GM19099 (cell line): Measurements from ENCODE around the gene CLMN.

Experiments
- POLR2A ChIP-seq: IDR thresholded peaks from 3 replicates; pipeline ENCODE4 v1.6.1; 2011; ENCODE audit warnings: low read depth; ENCODE audit not compliant: insufficient read length; ENCODE audit errors: extremely low read depth

CLMN gene

DNA sequence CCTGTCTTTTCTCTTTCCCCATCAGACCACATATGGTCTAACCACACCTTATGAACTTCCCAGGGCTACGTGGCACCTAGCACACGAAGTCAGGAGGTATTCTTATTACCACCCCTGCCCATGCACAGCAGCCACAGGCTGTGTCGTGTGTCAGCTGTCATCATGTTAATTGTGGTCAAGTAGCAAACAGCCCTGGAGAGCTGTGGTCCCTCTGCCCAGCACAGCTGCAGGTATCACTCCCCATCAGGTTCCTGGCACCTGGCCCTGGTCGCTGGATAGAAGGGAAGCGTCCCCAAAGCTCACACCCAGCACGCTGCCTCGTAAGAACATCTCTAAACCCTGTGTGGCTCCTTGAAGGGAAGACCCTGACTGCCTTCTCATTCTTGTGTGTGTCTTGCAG lies 45.4 kb downstream of the CLMN start:
- no peak for TF ChIP-seq POLR2A

DNA sequence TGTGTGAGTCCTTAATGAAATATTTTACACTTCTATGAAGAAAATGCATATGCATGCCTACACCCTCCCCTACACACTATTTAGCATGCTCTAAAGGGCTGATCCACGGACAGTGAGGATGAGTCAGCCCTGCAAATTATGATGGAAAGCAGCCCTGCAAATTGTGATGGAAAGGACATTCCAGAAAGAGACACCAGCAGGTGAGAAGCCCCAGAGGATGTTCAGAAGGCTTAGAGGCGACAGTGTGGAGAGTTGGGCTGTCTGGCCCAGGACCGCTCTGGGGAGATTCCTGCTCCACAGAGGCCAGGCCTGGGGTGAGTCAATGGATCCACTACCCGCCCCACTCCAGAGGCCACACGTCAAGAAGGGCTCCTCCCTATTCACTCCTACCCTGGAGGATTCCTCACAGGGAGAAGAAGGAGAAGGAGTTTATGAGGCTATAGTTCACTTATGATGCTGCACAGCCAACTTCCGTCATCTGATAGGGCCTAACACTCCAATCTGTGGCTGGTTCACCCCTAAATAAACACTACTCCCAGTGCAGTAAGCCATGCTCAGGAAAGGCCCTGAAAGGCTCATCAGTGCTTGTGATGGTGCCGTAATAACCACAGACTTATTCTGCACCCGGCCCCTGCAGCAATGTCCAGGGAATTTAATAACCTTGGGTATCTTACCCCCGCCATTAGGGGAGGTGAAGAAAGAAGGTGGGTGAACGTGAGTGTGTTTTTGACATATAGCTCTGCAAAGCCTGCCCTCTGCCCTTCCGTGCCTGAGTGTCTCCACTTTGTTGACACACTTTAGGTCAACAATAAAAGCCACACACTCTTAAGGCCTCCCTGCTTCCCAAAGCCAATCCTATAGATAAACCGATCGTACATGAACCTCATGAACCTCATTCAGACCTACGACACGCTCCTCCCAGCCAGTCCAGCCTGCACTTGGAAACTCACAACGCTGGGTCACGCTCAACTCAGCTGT lies 46.4 kb downstream of the CLMN start:
- no peak for TF ChIP-seq POLR2A

DNA sequence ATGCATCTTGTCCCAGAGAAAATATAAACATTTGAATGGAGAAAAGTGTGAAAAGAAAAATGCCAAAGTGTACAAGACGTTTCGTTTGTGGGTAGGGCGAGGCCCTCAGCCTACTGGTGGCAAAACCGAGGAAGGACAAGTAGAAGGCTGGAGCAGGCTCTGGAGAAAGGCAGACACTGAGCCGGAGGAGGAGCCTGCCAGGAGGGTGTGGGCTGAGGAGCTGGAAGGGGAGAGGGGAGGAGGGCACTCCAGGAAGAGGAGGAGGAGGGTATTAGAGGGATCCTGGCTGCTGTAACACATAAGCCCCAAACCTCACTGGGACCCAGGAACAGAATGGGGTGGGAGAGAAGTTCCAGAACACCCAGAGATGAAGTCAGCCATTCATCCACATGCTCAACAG lies 47.7 kb downstream of the CLMN start:
- no peak for TF ChIP-seq POLR2A

DNA sequence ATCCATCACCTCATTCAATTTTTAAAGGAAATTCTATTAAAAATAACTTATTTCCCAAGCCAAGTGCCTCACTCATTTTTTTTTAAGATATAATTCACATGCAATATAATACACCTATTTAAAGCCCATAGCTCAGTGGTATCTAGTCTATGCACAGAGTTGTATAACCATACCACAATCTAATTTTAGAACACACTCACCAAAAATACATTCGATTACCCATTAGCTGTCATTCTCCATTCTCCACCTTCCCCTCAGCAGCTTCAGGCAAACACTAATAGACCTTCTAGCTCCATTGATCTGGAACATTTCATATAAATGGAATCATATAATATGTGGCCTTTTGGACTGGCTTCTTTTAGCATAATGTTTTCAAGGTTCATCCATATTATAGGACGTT lies 49.5 kb downstream of the CLMN start:
- no peak for TF ChIP-seq POLR2A

DNA sequence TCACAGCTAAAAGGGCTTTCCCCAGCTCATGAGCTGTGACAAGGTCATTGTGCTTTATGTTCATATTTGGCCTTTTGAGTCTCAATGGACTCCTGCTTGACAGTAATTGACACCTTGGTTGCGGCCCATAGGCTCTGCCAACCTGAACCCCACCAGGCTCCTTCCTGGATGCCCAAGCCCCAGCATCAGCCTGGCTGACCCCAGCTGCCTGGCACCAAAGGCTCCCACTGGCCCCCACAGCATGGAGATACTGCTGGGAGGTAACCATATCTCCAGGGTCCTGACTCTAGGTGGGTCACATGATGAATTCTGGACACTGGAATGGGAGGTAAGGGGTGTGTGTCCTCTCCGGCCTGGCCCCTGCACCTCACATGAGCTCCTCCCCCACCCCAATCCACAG lies 50.2 kb downstream of the CLMN start:
- TF ChIP-seq POLR2A = no peak

DNA sequence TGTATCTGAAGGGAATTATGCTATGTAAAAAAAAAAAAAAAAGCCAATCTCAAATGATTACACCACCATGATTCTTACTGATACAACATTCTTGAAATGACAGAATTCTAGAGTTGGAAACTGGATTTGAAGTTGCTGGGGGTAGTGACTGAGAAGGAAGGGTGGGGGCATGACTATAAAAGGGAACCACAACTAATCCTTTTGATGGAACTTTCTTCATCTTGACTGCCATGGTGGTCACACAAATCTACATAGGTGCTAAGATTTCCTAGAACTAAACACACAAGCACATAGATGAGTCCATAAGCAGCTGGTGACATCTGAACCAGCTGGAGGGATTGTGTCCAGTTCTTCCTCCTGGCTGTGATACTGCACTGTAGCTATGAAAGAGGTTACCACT lies 51.4 kb downstream of the CLMN start:
- TF ChIP-seq POLR2A = no peak

DNA sequence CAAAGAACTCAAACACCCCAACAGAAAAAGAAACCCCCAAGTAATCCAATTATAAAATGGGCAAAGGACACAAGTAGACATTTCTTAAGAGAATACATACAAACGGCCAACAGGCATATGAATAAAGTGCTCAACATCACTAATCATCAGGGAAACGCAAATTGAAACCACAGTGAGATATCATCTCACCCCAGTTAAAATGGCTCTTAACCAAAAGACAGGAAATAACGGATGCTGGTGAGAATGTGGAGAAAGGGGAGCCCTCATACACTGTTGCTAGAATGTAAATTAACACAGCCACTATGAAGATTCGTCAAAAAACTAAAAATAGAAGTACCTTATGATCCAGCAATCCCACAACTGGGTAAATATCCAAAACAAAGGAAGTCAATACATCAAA lies 52.4 kb downstream of the CLMN start:
- TF ChIP-seq POLR2A = no peak

DNA sequence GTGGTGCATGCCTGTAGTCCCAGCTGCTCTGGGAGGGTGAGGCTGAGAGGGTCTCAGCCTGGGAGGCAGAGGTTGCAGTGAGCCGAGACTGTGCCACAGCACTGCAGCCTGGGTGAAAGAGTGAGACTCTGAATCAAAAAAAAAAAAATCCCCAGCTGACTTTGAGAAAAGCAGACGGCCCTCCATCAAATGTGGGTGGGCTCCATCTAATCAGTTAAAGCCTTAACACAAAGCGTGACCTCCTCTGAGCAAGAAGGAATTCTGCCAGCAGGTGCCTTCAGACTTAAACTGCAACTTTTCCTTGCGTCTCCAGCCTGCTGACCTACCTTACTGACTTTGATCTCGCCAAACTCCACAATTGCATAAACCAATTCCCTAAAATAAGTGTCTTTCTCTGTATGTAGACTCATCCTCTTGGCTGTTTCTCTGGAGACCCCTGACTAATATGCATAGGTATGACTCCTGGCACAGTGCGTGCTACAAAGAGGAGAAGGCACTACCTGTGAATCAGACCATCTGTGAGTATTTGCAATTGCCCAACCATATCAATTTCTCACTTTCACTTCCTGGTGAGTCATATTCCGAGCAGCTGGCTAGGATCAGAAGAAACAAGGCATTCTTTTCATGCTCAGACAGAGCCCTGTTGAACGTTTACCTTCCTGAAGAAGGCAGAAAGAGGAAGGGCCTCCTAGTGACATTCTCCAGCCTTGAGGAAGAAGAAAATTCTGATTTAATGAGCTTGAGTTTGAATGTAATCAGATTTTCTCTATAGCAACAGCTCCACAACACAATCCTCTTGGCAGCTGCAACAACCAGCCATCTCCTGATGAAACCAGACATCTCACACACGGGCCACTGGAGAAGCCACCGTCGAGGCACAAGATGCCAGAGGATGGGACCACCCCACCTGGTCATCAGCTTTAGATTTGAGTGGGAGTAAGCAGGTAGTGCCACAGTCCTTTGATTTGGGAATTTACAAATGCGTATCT lies 54.3 kb downstream of the CLMN start:
- no peak for TF ChIP-seq POLR2A

DNA sequence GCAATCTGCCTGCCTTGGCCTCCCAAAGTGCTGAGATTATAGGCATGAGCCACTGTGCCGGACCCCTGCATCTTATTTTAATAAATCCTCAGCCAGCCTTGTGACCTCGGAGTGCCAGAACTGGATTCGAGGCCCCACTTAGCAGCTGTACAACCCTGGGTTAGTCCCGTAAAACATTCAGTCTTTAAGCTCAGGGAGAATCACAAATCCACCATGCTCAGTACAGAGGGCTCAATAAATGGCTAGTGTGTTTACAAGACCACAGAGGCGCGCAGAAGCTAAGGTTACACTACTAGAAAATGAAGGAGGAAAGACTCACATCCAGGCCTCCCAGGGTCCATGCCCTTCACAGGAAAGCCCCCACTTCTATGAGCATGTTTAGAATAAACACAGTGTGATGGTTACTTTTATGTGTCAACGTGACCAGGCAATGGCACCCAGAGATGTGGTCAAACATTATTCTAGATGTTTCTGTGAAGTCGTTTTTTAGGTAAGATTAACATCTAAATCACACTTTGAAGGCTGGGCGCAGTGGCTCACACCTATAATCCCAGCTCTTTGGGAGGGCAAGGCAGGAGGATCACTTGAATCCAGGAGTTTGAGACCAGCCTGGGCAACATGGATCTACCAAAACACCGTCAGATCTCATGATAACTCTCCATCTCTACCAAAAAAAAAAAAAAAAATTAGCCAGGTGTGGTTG lies 55.3 kb downstream of the CLMN start:
- TF ChIP-seq POLR2A = no peak

DNA sequence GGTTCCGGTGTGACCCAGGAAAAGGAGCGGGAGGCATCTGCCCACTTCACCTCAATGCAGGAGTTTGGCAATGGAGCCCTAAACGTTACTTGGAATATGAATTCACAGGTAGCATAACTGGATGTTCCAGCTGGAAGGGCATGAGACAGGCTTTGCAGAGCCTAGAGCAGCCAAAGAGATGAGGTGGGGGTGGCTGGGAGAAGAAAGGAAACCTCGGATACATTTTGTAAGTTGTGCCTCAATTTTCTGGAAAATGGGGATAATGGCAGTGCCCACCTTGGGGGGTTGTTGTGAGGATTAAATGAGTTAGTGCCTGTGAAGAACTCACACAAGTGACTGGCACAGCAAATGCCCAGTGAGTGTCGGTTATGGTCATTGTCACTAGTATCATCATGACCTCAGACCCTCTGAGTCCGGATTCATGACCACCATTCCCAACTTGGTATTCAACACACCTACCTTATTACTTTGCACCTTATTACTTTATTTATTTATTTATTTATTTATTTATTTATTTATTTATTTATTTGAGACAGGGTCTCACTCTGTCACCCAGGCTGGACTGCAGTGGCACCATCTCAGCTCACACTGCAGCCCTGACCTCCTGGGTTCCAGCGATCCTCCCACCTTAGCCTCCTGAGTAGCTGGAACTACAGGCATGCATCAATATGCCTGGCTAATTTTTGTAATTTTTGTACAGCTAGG lies 56.0 kb downstream of the CLMN start:
- TF ChIP-seq POLR2A = no peak

DNA sequence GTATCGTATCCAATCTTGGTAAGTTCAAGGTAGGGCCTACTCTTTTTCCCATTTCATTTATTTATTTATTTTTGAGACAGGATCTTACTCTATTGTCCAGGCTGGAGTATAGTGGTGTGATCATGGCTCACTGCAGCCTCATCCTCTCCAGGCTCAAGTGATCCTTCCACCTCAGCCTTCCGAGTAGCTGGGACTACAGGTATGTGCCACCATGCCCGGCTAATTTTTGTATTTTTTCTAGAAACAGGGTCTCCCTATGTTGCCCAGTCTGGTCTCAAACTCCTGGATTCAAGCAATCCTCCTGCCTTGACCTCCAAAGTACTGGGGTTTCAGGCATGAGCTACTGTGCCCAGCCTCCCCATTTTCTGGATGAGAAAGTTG lies 57.2 kb downstream of the CLMN start:
- TF ChIP-seq POLR2A = no peak

DNA sequence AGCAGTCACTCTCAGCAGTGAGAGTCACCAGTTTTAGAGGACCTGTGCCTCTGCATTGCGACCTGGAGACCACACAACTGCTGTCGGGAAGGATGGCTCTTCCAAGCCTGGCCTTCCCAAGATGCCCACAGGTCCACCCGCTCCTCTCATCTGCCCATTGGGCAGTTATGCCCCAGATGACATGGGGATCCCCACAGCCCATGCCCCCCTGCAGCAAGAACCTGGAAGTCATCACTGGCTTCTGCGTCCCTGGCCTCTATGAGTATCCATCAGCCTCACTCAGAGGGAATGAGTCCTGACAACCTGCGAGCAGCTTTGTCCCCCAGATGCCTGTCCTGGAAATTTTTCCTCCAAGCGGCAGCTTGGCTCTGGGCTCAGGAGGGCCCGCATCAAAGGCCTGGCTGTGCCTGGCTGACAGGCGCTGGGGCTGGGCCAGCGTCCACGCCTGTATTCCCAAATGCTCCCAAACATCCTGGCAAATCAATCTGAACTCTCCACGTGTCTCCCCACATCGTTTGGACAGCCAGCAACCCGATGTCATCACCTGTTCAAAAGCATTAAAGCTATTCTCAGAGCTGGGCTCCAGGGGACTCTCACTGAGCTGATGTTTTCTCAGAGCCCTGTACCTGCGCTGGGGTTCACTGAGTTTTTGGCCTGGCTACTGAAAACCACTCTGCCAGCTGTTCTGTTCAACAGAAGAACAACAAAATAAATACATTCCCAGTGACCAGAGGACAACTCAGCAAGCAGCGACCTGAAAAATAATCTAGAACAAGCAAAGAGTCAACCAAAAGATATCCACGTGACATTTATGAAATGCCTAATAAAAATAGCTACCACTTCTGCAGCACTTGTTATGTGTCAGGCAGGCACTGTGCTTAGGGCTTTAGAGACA lies 57.8 kb downstream of the CLMN start:
- no peak for TF ChIP-seq POLR2A
